ENCODE data around the gene B4GALNT4. TPM values are rescaled to one million over a fixed set of nuclear protein-coding genes. Genes with fewer than 3 reads are reported as not detected.

The B4GALNT4 gene
- total and polyA plus RNA-seq, 12 donors: 0.09 to 1.7 (median 0.56) TPM; not detected in 3

- H3K27me3 ChIP-seq: no peaks in the 10 kb centered on the region
- peak in 6 of 8 donors; percentile 4 to 61 (median 20) for ATAC-seq
- peaks cover 15 to 55% (median 42%) of the 10 kb centered on the region in 9 donors for H3K4me1 ChIP-seq
- intact Hi-C loops (cut with DNase I): no loop called here
- H3K9me3 ChIP-seq: no peaks in the 10 kb centered on the region
- DNase-seq: peak in 1 of 2 donors; percentile 38
- H3K4me3 ChIP-seq: peak overlapping the region in 4 of 10 donors; percentile 12 to 39 (median 15)
- WGBS, 2 donors: 69 to 71% methylated on average over 30 of the region's 30 CpGs
- peak overlapping the region; percentile 90 to 98 (median 96) for H3K27ac ChIP-seq
- TF ChIP-seq CTCF (IDR thresholded peaks at IDR 0.05): no peak
- H3K36me3 ChIP-seq: no peaks in the 10 kb centered on the region
Measured at GRCh38 chr11:325796-326591, 43.3 kb upstream of the B4GALNT4 start.

- Histone ChIP-seq H3K9me3 (no peaks in the 10 kb centered on the region), H3K27me3 (no peaks in the 10 kb centered on the region), H3K4me3 (peak overlapping the region in 4 of 10 donors; percentile 12 to 39 (median 15)), H3K4me1 (peaks cover 15 to 58% (median 42%) of the 10 kb centered on the region in 9 donors), H3K36me3 (no peaks in the 10 kb centered on the region), H3K27ac (peak overlapping the region; percentile 90 to 98 (median 96))
- WGBS, 2 donors: 57 to 62% methylated on average over 6 of the region's 6 CpGs
- ATAC-seq (peak in 2 of 8 donors; percentile 4 to 23), DNase-seq (no peak)
- intact Hi-C loops (cut with DNase I): no loop called here
- no peak for TF ChIP-seq CTCF (IDR thresholded peaks at IDR 0.05)
Measured at GRCh38 chr11:326592-326841, 42.8 kb upstream of the B4GALNT4 start.

DNA sequence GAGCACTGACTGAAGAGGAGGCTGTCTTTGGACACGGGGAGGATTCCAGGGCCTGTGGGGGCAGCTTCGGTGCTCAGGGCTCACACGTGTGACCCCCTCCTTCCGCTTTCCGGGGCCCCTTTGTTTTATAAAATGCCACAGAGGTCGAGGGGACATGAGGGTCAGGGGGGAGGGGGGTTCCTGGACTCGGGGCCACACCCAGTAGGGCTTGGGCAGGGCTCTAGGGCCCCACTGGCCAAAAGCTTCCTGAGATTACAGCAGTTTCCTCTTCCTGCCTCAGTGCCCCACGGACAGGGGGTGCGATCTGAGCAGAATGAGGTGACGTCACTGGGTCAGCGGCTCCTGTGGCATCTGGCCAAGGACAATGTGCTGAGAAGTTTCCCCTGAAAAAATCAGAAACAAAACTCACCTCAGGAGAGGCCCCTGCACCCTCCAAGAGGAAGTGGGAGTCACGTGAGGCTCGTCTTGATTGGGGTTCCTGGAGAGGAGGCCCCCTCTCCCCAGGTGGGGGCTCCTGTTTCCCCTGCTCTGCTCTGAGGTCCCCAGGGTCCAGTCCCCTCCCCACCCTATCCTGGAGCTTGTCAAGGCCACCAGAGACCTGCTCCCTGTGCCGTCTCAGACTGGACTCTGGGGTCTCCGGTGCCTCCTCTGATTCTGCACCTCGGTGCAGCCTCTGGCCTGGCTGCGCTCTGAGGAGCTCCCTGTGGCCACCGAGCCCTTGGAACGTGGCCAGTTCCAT, 42.3 kb upstream of the B4GALNT4 start:
- ATAC-seq (peak; percentile 81 to 95 (median 92)), DNase-seq (peak; percentile 84 to 93)
- Histone ChIP-seq H3K27ac (peak overlapping the region; percentile 90 to 98 (median 96)), H3K9me3 (no peaks in the 10 kb centered on the region), H3K27me3 (no peaks in the 10 kb centered on the region), H3K36me3 (no peaks in the 10 kb centered on the region), H3K4me3 (peak overlapping the region in 6 of 10 donors; percentile 16 to 39 (median 26)), H3K4me1 (peaks cover 15 to 61% (median 42%) of the 10 kb centered on the region in 9 donors)
- intact Hi-C loops (cut with DNase I): no loop called here
- no peak for TF ChIP-seq CTCF (IDR thresholded peaks at IDR 0.05)
- 20 to 40% methylated on average over 19 of the region's 19 CpGs for WGBS, 2 donors

DNA sequence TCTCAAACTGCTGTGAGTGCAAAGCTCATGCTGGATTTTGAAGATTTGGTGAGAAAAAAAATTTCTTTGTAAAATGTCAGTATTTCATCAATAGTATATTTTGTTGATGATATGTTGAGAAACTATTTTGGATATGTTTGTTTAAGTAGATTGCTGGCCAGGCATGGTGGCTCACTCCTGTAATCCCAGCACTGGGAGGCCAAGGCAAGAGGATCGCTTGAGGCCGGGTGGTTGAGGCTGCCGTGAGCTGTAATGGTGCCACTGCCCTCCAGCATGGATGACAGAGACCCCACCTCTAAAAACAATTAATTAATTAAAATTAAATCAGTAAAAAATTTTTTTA, 41.7 kb upstream of the B4GALNT4 start:
- intact Hi-C loops (cut with DNase I): no loop called here
- ATAC-seq (no peak), DNase-seq (no peak)
- Histone ChIP-seq H3K36me3 (no peaks in the 10 kb centered on the region), H3K4me1 (peaks cover 15 to 60% (median 42%) of the 10 kb centered on the region in 9 donors), H3K4me3 (peak overlapping the region in 5 of 10 donors; percentile 22 to 39 (median 26)), H3K27me3 (no peaks in the 10 kb centered on the region), H3K27ac (peak overlapping the region; percentile 90 to 98 (median 96)), H3K9me3 (no peaks in the 10 kb centered on the region)
- TF ChIP-seq CTCF (IDR thresholded peaks at IDR 0.05): no peak
- WGBS, 2 donors: 96 to 98% methylated on average over 3 of the region's 3 CpGs

Measured in heart right ventricle (tissue), 16 donors.